ENCODE results near the gene PREP.

Gene PREP

DNA sequence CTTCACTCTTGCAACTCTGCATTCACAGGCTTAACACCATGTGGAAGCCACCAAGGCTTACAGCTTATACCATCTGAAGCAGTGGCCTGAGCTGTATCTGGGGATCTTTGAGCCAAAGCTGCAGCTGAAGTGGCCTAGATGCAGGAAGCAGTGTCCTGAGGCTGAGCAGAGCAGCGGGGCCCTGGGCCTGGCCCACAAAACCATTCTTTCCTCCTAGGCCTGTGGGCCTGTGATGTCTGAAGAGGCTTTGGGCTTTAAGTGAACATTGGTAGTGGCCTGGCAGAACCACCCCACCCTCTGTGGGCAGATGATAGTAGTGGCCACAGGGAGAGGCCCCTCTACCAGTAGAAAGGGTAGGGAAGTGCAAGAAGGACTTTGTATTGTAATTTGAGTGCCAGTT lies 6.9 kb upstream of the PREP start:
- H3K4me3 ChIP-seq (ENCODE audit: low read length) = no peak overlapping the region
- TF ChIP-seq CTCF (IDR thresholded peaks at IDR 0.05; ENCODE audit: low read depth, low read length, poor library complexity, severe bottlenecking) (no peak), EZH2phosphoT487 (IDR thresholded peaks at IDR 0.05; ENCODE audit: borderline replicate concordance, low read length) (no peak)
- no peaks in the 10 kb centered on the region for H3K79me2 ChIP-seq (ENCODE audit: control insufficient read depth, low read length)
- H3K4me1 ChIP-seq (ENCODE audit: control insufficient read depth, low read length) = no peaks in the 10 kb centered on the region
- no peak overlapping the region for H3K27ac ChIP-seq (ENCODE audit: low read depth, low read length)
- H3K27me3 ChIP-seq (ENCODE audit: control insufficient read depth, low read length) = peaks cover 8% of the 10 kb centered on the region; the same call in 1 of the 2 replicates
- H3K36me3 ChIP-seq (ENCODE audit: control insufficient read depth, low read length) = no peaks in the 10 kb centered on the region
- H3K9me2 ChIP-seq (replicated peaks; ENCODE audit: control insufficient read depth, low read length) = no peaks in the 10 kb centered on the region
- H4K20me1 ChIP-seq (ENCODE audit: control insufficient read depth, insufficient read depth, low read depth, low read length) = no peaks in the 10 kb centered on the region
- peaks cover 12% of the 10 kb centered on the region; the same call in 1 of the 2 replicates for H3K9me3 ChIP-seq (ENCODE audit: control insufficient read depth, insufficient read depth, low read length)
- H3K4me2 ChIP-seq (ENCODE audit: low read length) = no peak overlapping the region
- no peaks in the 10 kb centered on the region for H3F3A ChIP-seq (ENCODE audit: control insufficient read depth, insufficient read depth)

- Histone ChIP-seq H3K4me2 (ENCODE audit: low read length) (peak overlapping the region; percentile 88), H3K36me3 (ENCODE audit: control insufficient read depth, low read length) (peaks cover 1% of the 10 kb centered on the region; the same call in 1 of the 2 replicates), H4K20me1 (ENCODE audit: control insufficient read depth, insufficient read depth, low read depth, low read length) (no peaks in the 10 kb centered on the region; the same call in 1 of the 2 replicates), H3F3A (ENCODE audit: control insufficient read depth, insufficient read depth) (no peaks in the 10 kb centered on the region), H3K27me3 (ENCODE audit: control insufficient read depth, low read length) (peaks cover 10% of the 10 kb centered on the region; the same call in 1 of the 2 replicates), H3K9me3 (ENCODE audit: control insufficient read depth, insufficient read depth, low read length) (no peaks in the 10 kb centered on the region), H3K9me2 (replicated peaks; ENCODE audit: control insufficient read depth, low read length) (no peaks in the 10 kb centered on the region), H3K27ac (ENCODE audit: low read depth, low read length) (no peak overlapping the region), H3K79me2 (ENCODE audit: control insufficient read depth, low read length) (peaks cover 52% of the 10 kb centered on the region), H3K4me3 (ENCODE audit: low read length) (peak overlapping the region; percentile 98), H3K4me1 (ENCODE audit: control insufficient read depth, low read length) (peaks cover 25% of the 10 kb centered on the region)
- TF ChIP-seq EZH2phosphoT487 (IDR thresholded peaks at IDR 0.05; ENCODE audit: borderline replicate concordance, low read length) = no peak
- TF ChIP-seq CTCF (IDR thresholded peaks at IDR 0.05; ENCODE audit: low read depth, low read length, poor library complexity, severe bottlenecking) = peak; percentile 11
Measured at GRCh38 chr6:105402090-105402938, 568 bp downstream of the PREP start.

DNA sequence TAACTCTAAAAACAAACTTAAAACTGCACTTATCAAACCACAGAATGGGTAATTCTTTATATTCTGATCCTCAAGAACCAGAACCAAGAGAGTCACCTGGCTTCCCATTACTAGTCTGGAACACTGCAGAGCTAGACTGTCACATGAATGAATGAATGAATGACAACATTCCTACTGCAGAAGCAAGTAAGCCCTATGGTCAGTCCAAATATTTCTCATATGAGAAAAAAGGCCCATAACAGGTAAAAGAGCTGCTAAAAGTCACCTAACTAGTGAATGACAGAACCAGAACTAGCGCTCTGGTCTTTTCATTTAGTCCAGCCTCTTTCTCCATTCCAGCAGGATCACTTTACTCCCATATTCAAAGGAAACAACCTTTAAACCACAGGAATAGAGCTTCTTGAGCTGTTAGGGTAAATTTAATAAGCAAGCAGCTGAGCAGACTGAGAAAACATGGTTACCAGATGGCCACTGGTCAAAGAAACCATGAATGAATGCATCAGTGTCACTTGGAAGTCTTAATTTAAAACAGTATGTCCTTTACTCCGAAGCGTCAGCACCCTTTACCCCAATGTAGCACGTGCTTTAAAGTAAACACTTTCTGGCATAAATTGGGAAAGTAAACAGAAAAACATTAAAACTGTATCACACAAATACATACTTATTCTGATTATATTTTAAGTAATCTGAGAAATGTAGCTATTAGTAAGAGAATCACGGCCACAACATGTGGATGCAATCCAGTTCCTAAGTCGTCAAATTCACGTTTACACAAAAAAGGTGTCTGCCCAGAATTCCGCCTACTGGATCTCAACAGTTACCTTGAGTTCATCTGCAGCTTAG lies 1.4 kb downstream of the PREP start:
- Histone ChIP-seq H3F3A (ENCODE audit: control insufficient read depth, insufficient read depth) (no peaks in the 10 kb centered on the region), H3K36me3 (ENCODE audit: control insufficient read depth, low read length) (peaks cover 3% of the 10 kb centered on the region), H3K4me3 (ENCODE audit: low read length) (peak overlapping the region; percentile 98), H3K27ac (ENCODE audit: low read depth, low read length) (no peak overlapping the region), H3K4me2 (ENCODE audit: low read length) (peak overlapping the region; percentile 88), H4K20me1 (ENCODE audit: control insufficient read depth, insufficient read depth, low read depth, low read length) (no peaks in the 10 kb centered on the region; the same call in 1 of the 2 replicates), H3K27me3 (ENCODE audit: control insufficient read depth, low read length) (peaks cover 10% of the 10 kb centered on the region; the same call in 1 of the 2 replicates), H3K9me3 (ENCODE audit: control insufficient read depth, insufficient read depth, low read length) (no peaks in the 10 kb centered on the region), H3K79me2 (ENCODE audit: control insufficient read depth, low read length) (peaks cover 52% of the 10 kb centered on the region), H3K4me1 (ENCODE audit: control insufficient read depth, low read length) (peaks cover 25% of the 10 kb centered on the region), H3K9me2 (replicated peaks; ENCODE audit: control insufficient read depth, low read length) (no peaks in the 10 kb centered on the region)
- TF ChIP-seq EZH2phosphoT487 (IDR thresholded peaks at IDR 0.05; ENCODE audit: borderline replicate concordance, low read length) (no peak), CTCF (IDR thresholded peaks at IDR 0.05; ENCODE audit: low read depth, low read length, poor library complexity, severe bottlenecking) (no peak)

Data from DOHH2 (cell line).